ENCODE measurements around the gene KCNMB2.

The KCNMB2 gene

GRCh38 chr3:178631950-178632349, 95.7 kb downstream of the KCNMB2 start:
- no peak for DNase-seq (ENCODE audit: low read depth)
- H3K4me3 ChIP-seq (ENCODE audit: low read depth, low read length) = no peak overlapping the region
- TF ChIP-seq CTCF (IDR thresholded peaks at IDR 0.05; ENCODE audit: control insufficient read depth, extremely low read depth, insufficient read depth) = no peak

GRCh38 chr3:178634975-178635374, 98.7 kb downstream of the KCNMB2 start:
- TF ChIP-seq CTCF (IDR thresholded peaks at IDR 0.05; ENCODE audit: control insufficient read depth, extremely low read depth, insufficient read depth) = no peak
- DNase-seq (ENCODE audit: low read depth) = no peak
- no peak overlapping the region for H3K4me3 ChIP-seq (ENCODE audit: low read depth, low read length)

- TF ChIP-seq CTCF (IDR thresholded peaks at IDR 0.05; ENCODE audit: control insufficient read depth, extremely low read depth, insufficient read depth) = no peak
Measured at GRCh38 chr3:178637802-178638201, 101.6 kb downstream of the KCNMB2 start.

GRCh38 chr3:178645503-178645902, 109.3 kb downstream of the KCNMB2 start:
- DNase-seq (ENCODE audit: low read depth) = no peak
- no peak overlapping the region for H3K4me3 ChIP-seq (ENCODE audit: low read depth, low read length)
- no peak for TF ChIP-seq CTCF (IDR thresholded peaks at IDR 0.05; ENCODE audit: control insufficient read depth, extremely low read depth, insufficient read depth)

More at GRCh38 chr3:178637802-178638201, 101.6 kb downstream of the KCNMB2 start:
- DNase-seq (ENCODE audit: low read depth) = no peak
- no peak overlapping the region for H3K4me3 ChIP-seq (ENCODE audit: low read depth, low read length)

- no peak overlapping the region for H3K4me3 ChIP-seq (ENCODE audit: low read depth, low read length)
- DNase-seq (ENCODE audit: low read depth) = no peak
- TF ChIP-seq CTCF (IDR thresholded peaks at IDR 0.05; ENCODE audit: control insufficient read depth, extremely low read depth, insufficient read depth) = no peak
Measured at GRCh38 chr3:178646186-178646862, 110.1 kb downstream of the KCNMB2 start.

GRCh38 chr3:178655488-178655887, 119.3 kb downstream of the KCNMB2 start:
- no peak for DNase-seq (ENCODE audit: low read depth)
- TF ChIP-seq CTCF (IDR thresholded peaks at IDR 0.05; ENCODE audit: control insufficient read depth, extremely low read depth, insufficient read depth) = no peak
- no peak overlapping the region for H3K4me3 ChIP-seq (ENCODE audit: low read depth, low read length)
